Type B pancreatic cell (in vitro differentiated cells): ENCODE data around the gene GPRC5C. TPM values are rescaled to one million over a fixed set of nuclear protein-coding genes. Genes with fewer than 3 reads are reported as not detected.

Experiments used
- DNase-seq: peaks from one replicate; pipeline ENCODE4 v3.0.0; 2021; ENCODE audit warnings: mixed read lengths; ENCODE audit not compliant: unreplicated experiment; ENCODE audit errors: extremely low spot score
- H3K27ac Mint-ChIP-seq: 2 replicates; pipeline ENCODE4 v1.8.0; 2021; ENCODE audit warnings: mild to moderate bottlenecking, mixed read lengths
- H3K27me3 Mint-ChIP-seq: 2 replicates; pipeline ENCODE4 v1.8.0; 2021; ENCODE audit warnings: mixed read lengths
- H3K36me3 Mint-ChIP-seq: 2 replicates; pipeline ENCODE4 v1.8.0; 2021; ENCODE audit warnings: mixed read lengths
- H3K4me1 Mint-ChIP-seq: one replicate; pipeline ENCODE4 v1.8.0; 2021; ENCODE audit warnings: mixed read lengths; ENCODE audit not compliant: unreplicated experiment
- H3K4me3 Mint-ChIP-seq: 2 replicates; pipeline ENCODE4 v1.8.0; 2021; ENCODE audit warnings: mild to moderate bottlenecking, mixed read lengths
- H3K9me3 Mint-ChIP-seq: 2 replicates; pipeline ENCODE4 v1.8.0; 2021; ENCODE audit warnings: mixed read lengths
- total RNA-seq: library from RNA; stranded (reverse); gene quantifications from 2 replicates; pipeline ENCODE4 v1.2.1, GENCODE V29; 2021; ENCODE audit warnings: low replicate concordance
- TF ChIP-seq, protein P1 (sequence below): fragments of 200-600 bp; sonication (generic); conservative IDR thresholded peaks from 2 replicates; pipeline ENCODE4 v1.5.0; 2021; ENCODE audit warnings: antibody characterized with exemption, mild to moderate bottlenecking

GPRC5C gene
- total RNA-seq, 1 donor from 2014 or later: 64.3 TPM

DNA sequence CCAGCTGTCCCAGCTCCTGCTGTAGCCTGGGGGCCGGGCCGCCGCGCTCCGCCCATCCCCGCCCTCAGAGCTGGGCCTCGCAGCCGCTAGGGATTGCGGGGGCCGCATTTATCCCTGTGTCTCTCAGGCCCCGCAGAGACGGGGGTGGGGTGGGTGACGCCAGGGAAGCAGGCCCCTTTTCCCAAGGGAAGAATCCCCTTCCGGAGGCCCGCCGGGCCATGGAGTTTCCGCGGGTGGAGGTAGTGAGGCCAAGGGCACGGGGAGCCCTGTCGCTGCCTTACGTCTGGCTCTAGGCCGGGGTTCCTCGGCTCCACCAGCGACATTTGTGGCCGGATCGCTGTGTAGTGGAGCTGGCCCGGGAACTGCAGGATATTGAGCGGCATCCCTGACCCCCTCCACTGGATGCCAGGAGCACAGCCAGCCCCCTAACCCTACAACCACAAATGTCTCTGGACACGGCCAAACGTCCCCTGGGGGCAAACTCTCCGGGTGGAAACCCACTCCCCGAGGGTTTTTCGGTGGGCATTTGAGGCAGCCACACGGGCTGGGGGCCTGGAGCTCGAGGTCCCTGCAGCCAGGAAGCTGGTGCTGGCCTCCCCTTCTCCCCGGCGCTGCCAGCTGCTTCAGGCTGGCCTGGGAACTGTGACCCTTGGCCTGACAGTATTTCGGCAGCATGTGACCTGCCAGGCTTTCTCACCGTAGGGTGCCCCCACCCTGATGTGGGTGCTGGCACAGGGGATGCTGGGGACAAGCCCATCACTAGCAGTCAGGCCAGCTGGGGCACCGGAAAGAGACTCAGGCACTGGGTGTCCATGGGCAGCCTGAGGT lies 22.5 kb downstream of the GPRC5C start:
- peak overlapping the region; percentile 65 for H3K4me3 Mint-ChIP-seq
- H3K27ac Mint-ChIP-seq: no peak overlapping the region
- peaks cover 32% of the 10 kb centered on the region for H3K27me3 Mint-ChIP-seq
- no peaks in the 10 kb centered on the region for H3K36me3 Mint-ChIP-seq
- DNase-seq: peak; percentile 92
- H3K4me1 Mint-ChIP-seq: peaks cover 34% of the 10 kb centered on the region
- H3K9me3 Mint-ChIP-seq: no peaks in the 10 kb centered on the region
- TF ChIP-seq, protein P1, sequence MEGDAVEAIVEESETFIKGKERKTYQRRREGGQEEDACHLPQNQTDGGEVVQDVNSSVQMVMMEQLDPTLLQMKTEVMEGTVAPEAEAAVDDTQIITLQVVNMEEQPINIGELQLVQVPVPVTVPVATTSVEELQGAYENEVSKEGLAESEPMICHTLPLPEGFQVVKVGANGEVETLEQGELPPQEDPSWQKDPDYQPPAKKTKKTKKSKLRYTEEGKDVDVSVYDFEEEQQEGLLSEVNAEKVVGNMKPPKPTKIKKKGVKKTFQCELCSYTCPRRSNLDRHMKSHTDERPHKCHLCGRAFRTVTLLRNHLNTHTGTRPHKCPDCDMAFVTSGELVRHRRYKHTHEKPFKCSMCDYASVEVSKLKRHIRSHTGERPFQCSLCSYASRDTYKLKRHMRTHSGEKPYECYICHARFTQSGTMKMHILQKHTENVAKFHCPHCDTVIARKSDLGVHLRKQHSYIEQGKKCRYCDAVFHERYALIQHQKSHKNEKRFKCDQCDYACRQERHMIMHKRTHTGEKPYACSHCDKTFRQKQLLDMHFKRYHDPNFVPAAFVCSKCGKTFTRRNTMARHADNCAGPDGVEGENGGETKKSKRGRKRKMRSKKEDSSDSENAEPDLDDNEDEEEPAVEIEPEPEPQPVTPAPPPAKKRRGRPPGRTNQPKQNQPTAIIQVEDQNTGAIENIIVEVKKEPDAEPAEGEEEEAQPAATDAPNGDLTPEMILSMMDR: peak; percentile 31

DNA sequence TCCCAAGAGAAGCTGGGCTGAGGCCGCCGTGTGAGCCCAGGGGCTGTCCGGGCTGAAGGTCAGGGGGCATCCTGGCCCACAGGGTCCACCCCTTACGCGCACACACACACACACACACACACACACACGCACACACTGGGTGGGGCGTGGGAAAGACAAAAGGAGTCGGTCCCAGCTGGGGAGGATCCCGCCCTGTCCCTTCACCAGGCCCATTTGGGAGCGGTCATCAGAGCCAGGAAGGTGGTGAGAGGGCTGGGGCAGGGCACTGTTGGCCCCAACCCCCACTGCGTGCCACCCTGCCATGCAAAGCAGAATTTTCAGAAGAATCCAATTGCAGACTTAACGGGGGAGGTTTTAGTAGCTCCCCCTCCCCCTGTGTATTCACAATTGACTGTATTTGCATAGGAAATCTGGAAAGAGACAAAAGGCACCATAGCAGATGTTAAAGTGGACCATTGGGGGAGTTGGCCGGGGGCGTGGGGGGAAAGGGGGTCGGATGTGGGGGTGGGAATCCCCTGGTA lies 23.2 kb downstream of the GPRC5C start:
- Mint-ChIP-seq H3K4me3 (peak overlapping the region; percentile 65), H3K9me3 (no peaks in the 10 kb centered on the region), H3K27ac (no peak overlapping the region), H3K27me3 (peaks cover 33% of the 10 kb centered on the region), H3K4me1 (peaks cover 34% of the 10 kb centered on the region), H3K36me3 (no peaks in the 10 kb centered on the region)
- no peak for DNase-seq
- TF ChIP-seq, protein P1: no peak

DNA sequence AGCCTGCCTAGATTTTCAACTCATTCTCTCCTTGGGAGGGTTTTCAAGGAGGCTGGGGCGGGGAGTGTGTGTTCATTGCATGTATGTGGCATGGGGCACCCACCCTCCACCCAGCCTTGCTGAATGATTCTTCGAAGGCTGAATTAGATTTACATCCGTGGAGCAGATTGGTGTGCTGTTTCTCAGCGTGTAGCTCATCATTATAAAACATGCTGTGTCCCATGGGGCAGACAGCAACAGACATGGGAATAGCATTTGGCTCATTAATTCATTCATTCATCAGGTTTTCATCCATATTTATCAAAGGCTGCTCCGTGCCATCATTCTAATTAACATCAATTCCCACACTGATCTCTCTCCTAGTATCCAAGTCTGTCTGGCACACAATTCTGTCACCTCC lies 23.9 kb downstream of the GPRC5C start:
- Mint-ChIP-seq H3K4me1 (peaks cover 33% of the 10 kb centered on the region), H3K4me3 (peak overlapping the region; percentile 57), H3K27ac (no peak overlapping the region), H3K36me3 (no peaks in the 10 kb centered on the region), H3K27me3 (peaks cover 34% of the 10 kb centered on the region), H3K9me3 (no peaks in the 10 kb centered on the region)
- DNase-seq: no peak
- TF ChIP-seq, protein P1: no peak

DNA sequence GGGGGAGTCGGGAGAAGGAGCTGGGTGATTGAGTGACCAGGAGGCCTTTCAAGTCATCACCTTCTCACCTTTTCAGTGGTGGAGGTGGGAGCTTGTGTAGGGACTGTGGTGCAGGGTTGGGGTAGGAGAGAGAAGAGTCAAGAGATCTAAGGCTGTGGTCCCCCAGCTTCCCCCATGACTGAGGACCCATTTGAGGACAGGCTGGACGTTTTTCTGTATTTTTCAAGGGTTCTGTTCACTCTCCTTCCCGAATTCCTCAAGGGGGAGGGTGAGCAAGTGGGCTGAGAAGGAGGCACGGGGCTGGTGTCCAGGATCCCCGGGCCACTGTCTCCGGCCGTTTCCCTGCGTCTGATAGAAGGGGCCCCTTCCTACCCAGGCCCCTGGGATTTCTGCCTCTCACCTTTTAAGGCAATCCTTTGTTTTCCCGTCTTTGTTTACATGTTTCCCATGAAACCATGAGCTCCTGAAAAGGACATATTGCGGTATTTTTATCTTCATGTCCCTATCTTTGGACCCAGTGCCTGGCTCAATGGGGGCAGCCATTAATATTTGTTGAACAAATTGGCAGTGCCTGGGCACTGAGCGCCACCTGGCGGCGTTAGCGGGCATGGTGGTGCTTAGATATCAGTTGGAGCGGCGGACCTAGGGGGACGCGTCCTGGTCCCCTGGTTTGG lies 25.4 kb downstream of the GPRC5C start:
- Mint-ChIP-seq H3K27me3 (peaks cover 30% of the 10 kb centered on the region), H3K9me3 (no peaks in the 10 kb centered on the region), H3K27ac (peak overlapping the region; percentile 61), H3K4me1 (peaks cover 24% of the 10 kb centered on the region), H3K4me3 (peak overlapping the region; percentile 62), H3K36me3 (no peaks in the 10 kb centered on the region)
- TF ChIP-seq, protein P1: peak; percentile 99
- no peak for DNase-seq

DNA sequence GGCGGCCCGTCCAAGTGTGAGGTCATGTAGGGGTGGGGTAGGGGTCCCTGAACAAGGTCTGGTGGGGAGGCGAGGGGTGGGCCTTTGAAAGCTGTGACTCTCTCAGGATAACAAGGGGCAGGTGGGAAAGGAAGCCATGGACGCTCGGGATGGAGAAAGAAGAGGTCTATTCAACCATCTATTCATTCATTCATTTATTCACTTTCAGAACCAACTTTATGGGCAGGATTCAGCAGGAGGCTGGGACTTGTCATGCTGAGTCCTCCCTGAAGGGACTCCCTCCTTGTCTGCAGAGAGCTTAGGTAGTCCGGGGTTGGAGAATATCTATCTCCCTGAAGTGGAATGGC lies 25.9 kb downstream of the GPRC5C start:
- no peak for DNase-seq
- peaks cover 19% of the 10 kb centered on the region for H3K4me1 Mint-ChIP-seq
- H3K9me3 Mint-ChIP-seq: no peaks in the 10 kb centered on the region
- H3K4me3 Mint-ChIP-seq: peak overlapping the region; percentile 62
- H3K36me3 Mint-ChIP-seq: no peaks in the 10 kb centered on the region
- TF ChIP-seq, protein P1: peak; percentile 54
- peaks cover 27% of the 10 kb centered on the region for H3K27me3 Mint-ChIP-seq
- peak overlapping the region; percentile 61 for H3K27ac Mint-ChIP-seq
